HG02623 (cell line): Measurements from ENCODE around the gene EIF4G1.
A peak's percentile ranks its signal among the peaks of the same experiment; 100 is the strongest.

Experiments
- ATAC-seq: cut with Tn5 transposase; IDR thresholded peaks from one replicate; pipeline ENCODE4 v1.9.1; 2021; ENCODE audit warnings: moderate library complexity; ENCODE audit not compliant: unreplicated experiment

The EIF4G1 gene

DNA sequence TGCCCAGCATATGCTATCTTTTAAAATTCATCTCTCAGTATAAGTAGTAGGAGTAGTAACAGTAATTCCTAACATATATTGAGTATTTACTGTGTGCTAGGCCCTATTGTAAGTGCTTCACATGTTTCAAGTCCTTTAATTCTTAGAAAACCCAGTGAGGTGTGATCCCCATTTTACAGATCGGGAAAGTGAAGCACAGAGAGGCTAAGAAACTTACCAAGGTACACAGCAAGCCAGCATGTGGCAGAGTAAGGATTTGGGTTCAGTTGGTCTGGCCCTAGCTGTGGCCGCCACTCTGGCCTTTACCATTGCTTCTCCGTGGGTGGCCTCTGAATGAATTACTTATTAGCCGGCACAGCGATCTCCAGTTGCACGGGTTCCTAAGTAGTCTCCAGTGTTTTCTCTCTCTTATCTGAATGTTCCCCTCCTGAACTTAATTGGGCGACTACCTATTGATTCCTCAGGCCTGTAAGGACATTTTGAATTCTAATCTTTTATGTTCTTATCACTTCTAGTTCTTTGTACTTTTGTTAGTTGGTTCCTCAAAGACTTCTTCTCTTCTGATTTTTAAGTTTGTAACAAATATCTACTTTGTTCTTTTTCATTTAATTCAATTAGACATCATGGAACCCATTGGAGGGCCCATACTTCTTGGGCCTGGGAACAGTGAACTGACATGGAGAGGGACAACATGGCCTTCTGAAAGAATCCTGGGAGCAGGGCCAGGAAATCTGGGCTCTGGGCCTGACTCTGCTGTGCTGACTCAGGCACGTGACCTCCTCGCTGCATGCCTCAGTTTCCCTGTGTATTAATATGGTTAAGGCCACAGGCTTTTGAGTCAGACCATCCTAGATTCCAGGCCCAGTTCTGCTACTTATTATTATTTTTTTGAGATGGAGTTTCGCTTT, 35.4 kb downstream of the EIF4G1 start:
- no peak for ATAC-seq

- ATAC-seq, result no peak
Observed at GRCh38 chr3:184350618-184351017, 36.2 kb downstream of the EIF4G1 start.

DNA sequence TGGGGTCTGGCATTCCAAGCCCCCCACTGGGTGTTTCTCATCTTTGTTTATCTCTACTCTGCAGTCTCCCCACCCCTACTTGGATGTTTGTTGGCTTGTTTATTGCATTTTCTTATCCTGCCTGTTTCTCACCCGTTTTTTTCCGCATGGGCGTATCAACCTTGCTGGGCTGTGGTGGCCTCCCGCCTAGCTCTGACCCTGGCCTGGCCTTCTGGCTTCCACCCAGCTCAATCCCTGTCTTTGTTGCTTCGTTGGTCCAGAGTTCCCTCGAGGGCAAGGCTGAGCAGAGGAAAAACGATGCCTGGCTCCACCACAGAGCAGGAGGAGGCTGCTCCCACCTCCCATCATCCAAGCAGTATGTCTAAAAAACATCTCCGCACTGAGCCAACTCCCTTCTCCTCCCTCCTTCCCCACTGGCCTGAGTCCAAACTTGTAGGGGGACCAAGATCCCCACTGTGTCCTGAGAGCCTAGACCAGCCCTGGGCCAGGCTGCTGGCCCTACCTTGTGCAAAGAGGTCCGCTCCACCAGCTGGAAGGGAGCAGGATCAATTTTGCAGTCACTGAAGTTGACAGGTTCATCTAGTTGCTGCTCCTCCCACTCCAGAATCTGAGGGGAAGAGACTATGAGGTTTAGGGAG, 37.2 kb downstream of the EIF4G1 start:
- no peak for ATAC-seq

- no peak for ATAC-seq
Observed at GRCh38 chr3:184352149-184352785, 37.9 kb downstream of the EIF4G1 start.

- ATAC-seq, result no peak
Observed at GRCh38 chr3:184352897-184353545, 38.6 kb downstream of the EIF4G1 start.

- no peak for ATAC-seq
Observed at GRCh38 chr3:184353546-184353941, 39.1 kb downstream of the EIF4G1 start.

- no peak for ATAC-seq
Observed at GRCh38 chr3:184354121-184354728, 39.8 kb downstream of the EIF4G1 start.

DNA sequence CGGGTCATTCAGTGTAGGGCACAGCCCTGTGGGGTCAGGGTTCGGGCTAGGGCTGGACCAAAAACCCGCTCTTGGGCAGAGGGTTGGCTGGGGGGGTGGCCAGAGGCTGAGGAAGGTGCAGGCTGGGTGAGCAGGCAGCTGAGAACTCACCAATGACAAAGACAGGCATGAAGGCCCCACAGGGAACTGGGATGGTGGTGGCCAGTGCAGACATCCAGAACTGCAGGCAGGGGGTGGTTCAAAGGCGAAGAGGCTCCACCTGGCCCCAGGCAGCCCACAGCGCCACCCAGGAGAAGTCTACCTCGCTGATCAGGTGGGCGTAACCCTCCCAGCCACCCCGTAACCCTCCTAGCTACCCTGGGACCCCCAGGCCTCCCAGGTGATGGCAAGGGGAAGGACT, 40.3 kb downstream of the EIF4G1 start:
- no peak for ATAC-seq

DNA sequence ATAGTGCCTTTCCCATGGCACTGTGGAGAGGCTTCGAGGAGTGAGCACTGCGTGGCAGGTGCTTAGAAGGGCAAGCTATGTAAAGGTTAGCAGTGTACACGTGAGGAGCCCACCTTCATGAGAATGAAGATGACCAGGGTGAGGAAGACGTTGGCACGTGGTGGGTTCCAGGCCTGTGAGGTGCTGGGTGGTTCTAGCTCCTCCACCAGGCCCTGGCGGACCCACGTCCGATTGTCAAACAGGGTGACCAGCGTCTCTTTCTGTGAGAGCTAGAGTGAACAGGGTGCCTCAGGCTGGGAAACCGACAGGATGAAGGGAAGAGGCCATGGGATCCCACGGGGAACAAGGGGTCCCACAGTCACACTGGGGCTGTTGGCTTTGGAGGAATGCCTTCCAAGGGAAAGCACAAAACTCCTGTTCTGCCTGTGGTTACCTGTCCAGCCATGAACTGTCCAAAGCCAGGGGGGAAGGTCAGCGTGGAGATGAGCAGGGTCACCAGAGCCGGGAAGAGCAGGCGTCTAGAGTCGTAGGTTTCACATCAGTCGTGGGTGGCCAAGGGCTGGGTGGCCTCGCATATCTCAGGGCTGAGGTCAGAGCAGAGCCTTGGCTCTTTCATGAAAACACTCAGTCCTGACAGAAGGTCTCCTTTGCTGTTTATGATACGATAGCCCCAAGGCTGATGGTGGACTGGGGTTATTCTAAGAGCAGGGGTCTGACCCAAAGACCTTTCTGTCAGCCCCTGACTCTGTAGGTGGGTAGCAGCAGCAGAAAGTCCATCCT, 41.0 kb downstream of the EIF4G1 start:
- ATAC-seq, result no peak

GRCh38 chr3:184357248-184358123, 43.1 kb downstream of the EIF4G1 start:
- no peak for ATAC-seq

- no peak for ATAC-seq
Observed at GRCh38 chr3:184358124-184358767, 43.8 kb downstream of the EIF4G1 start.

- no peak for ATAC-seq
Observed at GRCh38 chr3:184358921-184359350, 44.5 kb downstream of the EIF4G1 start.

GRCh38 chr3:184359610-184360009, 45.2 kb downstream of the EIF4G1 start:
- ATAC-seq, result no peak

DNA sequence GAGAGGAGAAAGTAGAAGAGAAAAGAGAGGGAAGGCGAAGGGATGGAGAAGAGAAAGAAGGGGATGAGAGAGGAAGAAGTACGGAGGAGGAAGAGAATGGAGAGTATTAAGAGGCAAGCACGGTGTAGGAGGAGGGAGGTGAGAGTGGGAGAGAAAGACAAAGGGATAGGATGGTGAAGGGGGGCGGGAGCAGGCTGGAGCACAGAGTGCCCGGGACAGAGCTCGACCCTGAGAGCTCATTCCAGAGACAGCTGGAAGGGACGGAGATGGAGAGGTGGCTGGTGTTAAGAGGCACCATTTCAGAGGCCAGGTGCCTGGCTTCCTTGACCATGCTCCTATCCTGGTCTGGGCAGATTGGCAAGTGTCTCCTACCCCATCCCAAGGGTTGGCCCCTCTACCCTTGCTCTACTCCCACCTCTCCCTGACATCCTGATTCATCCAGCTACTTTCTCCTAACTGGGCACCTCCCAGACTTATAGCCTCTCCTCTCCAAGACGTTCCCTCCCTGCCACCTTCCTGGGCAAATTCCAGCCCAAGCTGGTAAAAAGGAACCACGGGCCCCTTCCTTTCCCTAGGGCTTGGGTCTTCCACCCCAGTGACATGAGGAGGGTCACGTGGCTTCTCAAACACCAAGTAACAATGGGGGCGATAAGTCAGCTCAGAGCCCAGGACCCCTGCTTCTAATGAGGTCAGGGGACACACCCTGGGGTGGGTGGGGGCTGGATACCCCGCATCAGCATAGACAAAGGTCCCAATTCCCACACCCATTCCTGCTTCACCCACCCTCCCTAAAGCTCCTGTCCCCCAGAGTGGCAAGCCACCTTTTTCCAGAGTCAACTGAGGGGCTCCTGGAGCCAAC, 45.9 kb downstream of the EIF4G1 start:
- no peak for ATAC-seq

- ATAC-seq, result peak; percentile 2
Observed at GRCh38 chr3:184360929-184361531, 46.6 kb downstream of the EIF4G1 start.

DNA sequence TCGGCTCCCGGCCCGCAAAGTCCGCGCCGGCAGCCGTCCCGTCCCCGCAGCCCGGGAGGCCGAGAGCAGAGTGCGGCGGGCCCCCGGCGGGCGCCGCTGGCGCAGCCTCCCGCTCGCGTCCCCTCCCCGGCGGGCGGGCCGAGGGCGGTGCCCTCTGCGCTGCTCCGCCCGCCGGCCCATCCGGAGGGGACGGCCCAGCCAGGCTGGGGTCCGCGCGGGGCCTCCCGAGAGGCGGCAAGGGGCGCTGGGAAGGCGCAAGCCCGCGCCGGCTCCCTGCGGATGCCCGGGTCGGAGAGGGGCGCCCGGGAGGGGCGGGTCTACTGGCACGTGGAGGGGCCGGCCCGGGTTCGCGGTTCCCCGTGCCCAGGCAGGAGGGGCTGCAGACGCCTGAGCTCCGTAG, 47.1 kb downstream of the EIF4G1 start, which contains the start of the genes CLCN2 and POLR2H:
Gene CLCN2, minus strand, starts transcription at position 74 of the 400 bp plus-strand sequence. CDS start 126 bp downstream, outside the sequence.
Gene POLR2H, plus strand, starts transcription at position 179 of the 400 bp plus-strand sequence. CDS start 1,783 bp downstream, outside the sequence.
- peak; percentile 30 for ATAC-seq
